Natural killer cell (primary cell): Measurements from ENCODE around the gene BLACAT1. TPM values are rescaled to one million over a fixed set of nuclear protein-coding genes. Genes with fewer than 3 reads are reported as not detected.

ENCODE experiments used
- ATAC-seq, 3 donors: fragments of 150-1000 bp in 2 of 3; fragments of 200-7000 bp in 1 of 3; cut with Tn5 transposase; 1 replicate in 1 of 3; 2 replicates in 2 of 3; pipeline ENCODE4 v1.10.0; 2021; ENCODE audit warnings: mild to moderate bottlenecking in 2 of 3, moderate library complexity in 2 of 3
- DNase-seq, 2 donors: peaks; one replicate each; pipeline versions ENCODE4 v3.0.0 to v3.0.0-alpha.2; 2013 to 2021; ENCODE audit warnings: mixed read lengths in 1 of 2
- H3K27ac ChIP-seq: one replicate; pipeline ENCODE4 v1.5.1; 2013; ENCODE audit warnings: mild to moderate bottlenecking, low read length
- H3K27me3 ChIP-seq: one replicate; pipeline ENCODE4 v1.6.1; 2013; ENCODE audit warnings: low read length; ENCODE audit not compliant: control insufficient read depth, insufficient read depth
- H3K36me3 ChIP-seq: one replicate; pipeline ENCODE4 v1.6.1; 2013; ENCODE audit warnings: low read length; ENCODE audit not compliant: control insufficient read depth, insufficient read depth
- H3K4me1 ChIP-seq: one replicate; pipeline ENCODE4 v1.6.1; 2013; ENCODE audit warnings: low read length; ENCODE audit not compliant: control insufficient read depth, insufficient read depth
- H3K4me3 ChIP-seq: one replicate; pipeline ENCODE4 v1.5.1; 2013; ENCODE audit warnings: low read length
- H3K9me3 ChIP-seq: one replicate; pipeline ENCODE4 v1.6.1; 2013; ENCODE audit warnings: low read length; ENCODE audit not compliant: control insufficient read depth, insufficient read depth
- H3K27ac Mint-ChIP-seq, 2 donors: one replicate each; pipeline ENCODE4 v1.8.0; 2022; ENCODE audit warnings: mild to moderate bottlenecking in 2 of 2, mixed read lengths in 2 of 2, moderate library complexity in 1 of 2
- H3K27me3 Mint-ChIP-seq, 2 donors: one replicate each; pipeline ENCODE4 v1.8.0; 2022; ENCODE audit warnings: low read depth in 2 of 2, mixed read lengths in 2 of 2
- H3K36me3 Mint-ChIP-seq: one replicate; pipeline ENCODE4 v1.8.0; 2022; ENCODE audit warnings: mixed read lengths
- H3K4me1 Mint-ChIP-seq, 2 donors: one replicate each; pipeline ENCODE4 v1.8.0; 2022; ENCODE audit warnings: mixed read lengths in 2 of 2
- H3K4me3 Mint-ChIP-seq: one replicate; pipeline ENCODE4 v1.8.0; 2022; ENCODE audit warnings: mild to moderate bottlenecking, moderate library complexity, mixed read lengths
- H3K9me3 Mint-ChIP-seq, 2 donors: one replicate each; pipeline ENCODE4 v1.8.0; 2022; ENCODE audit warnings: mixed read lengths in 2 of 2
- WGBS: methylation state at CpG from one replicate; pipeline ENCODE4 v1.1.7; 2013; ENCODE audit warnings: missing lambda C conversion rate; ENCODE audit not compliant: insufficient coverage; 5-methylcytosine and 5-hydroxymethylcytosine counted together
- intact Hi-C: fragments of 100-400 bp; cut with micrococcal nuclease; formaldehyde crosslinking; loops from one replicate; pipeline ENCODE4 v1.14.2; 2022
- total RNA-seq, 4 donors: library from RNA; stranded (reverse); fragments of 120-200 nt in 1 of 4; gene quantifications; one replicate each; pipeline versions ENCODE4 v1.2.3 to v1.2.4, GENCODE V29; 2013 to 2022
- TF ChIP-seq, protein P1 (sequence below): fragments of 200-600 bp; IDR thresholded peaks from one replicate; pipeline ENCODE4 v1.8.0; 2022; ENCODE audit warnings: antibody characterized with exemption

Gene BLACAT1
- total RNA-seq, 3 donors from 2014 or later (not counting 1 experiment from before 2014, with no cell fraction given) = 0.09 to 0.13 TPM; not detected in 1

DNA sequence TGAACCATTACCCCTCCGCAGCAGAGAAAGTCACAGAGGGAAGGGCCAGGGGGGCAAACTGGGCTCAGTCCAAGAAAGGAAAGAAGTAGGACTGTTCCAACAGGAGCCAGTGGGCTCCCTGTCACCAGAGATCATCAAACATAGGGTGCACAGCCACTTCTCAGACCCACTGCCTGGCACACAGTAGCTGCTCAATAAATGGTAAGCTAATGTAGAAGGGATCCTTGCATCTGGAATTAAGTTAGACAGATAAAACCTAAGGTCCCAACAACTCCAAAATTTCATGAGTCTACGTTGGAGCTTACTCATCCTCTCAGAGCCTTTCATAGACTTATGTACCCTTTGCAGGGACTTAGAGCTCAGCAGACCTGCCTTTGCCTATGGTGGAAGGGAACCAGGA is 3.5 kb downstream of the BLACAT1 start:
- Histone ChIP-seq H3K36me3 (no peaks in the 10 kb centered on the region), H3K9me3 (no peaks in the 10 kb centered on the region), H3K4me1 (peaks cover 31% of the 10 kb centered on the region), H3K27me3 (peaks cover 33% of the 10 kb centered on the region), H3K27ac (no peak overlapping the region), H3K4me3 (no peak overlapping the region)
- intact Hi-C loops = no loop called here
- H3K4me1 Mint-ChIP-seq = peaks cover 7 to 14% of the 10 kb centered on the region in 2 donors
- ATAC-seq (no peak), DNase-seq (no peak)
- no peaks in the 10 kb centered on the region for H3K9me3 Mint-ChIP-seq
- 96% methylated on average over 1 of the region's 2 CpGs for WGBS
- TF ChIP-seq, protein P1, sequence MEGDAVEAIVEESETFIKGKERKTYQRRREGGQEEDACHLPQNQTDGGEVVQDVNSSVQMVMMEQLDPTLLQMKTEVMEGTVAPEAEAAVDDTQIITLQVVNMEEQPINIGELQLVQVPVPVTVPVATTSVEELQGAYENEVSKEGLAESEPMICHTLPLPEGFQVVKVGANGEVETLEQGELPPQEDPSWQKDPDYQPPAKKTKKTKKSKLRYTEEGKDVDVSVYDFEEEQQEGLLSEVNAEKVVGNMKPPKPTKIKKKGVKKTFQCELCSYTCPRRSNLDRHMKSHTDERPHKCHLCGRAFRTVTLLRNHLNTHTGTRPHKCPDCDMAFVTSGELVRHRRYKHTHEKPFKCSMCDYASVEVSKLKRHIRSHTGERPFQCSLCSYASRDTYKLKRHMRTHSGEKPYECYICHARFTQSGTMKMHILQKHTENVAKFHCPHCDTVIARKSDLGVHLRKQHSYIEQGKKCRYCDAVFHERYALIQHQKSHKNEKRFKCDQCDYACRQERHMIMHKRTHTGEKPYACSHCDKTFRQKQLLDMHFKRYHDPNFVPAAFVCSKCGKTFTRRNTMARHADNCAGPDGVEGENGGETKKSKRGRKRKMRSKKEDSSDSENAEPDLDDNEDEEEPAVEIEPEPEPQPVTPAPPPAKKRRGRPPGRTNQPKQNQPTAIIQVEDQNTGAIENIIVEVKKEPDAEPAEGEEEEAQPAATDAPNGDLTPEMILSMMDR = no peak
- H3K4me3 Mint-ChIP-seq = no peak overlapping the region
- peaks cover 37 to 42% of the 10 kb centered on the region in 2 donors for H3K27me3 Mint-ChIP-seq
- no peaks in the 10 kb centered on the region for H3K36me3 Mint-ChIP-seq
- no peak overlapping the region for H3K27ac Mint-ChIP-seq

DNA sequence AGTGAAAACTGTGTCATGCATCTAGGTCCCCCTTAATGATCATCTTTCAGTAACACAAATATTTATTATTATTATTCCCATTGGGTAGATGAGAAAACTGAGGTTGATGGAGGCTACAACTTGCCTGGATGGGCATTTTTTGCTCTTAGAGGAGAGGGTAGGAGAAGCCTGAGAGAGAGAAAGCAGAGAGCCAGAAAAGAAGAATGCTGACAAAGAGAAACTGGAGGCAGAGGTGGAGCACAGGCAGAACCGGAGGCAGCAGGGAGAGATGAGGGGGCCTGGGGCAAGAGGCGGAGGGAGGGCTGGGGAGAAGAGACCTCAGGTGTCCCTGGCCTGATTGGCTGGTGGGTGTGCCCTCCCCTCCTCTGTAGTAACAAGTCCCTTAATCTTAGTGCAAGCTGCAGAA is 4.1 kb downstream of the BLACAT1 start:
- H3K27ac ChIP-seq = no peak overlapping the region
- no peak overlapping the region for H3K4me3 Mint-ChIP-seq
- H3K36me3 Mint-ChIP-seq = no peaks in the 10 kb centered on the region
- peaks cover 6 to 13% of the 10 kb centered on the region in 2 donors for H3K4me1 Mint-ChIP-seq
- DNase-seq (no peak), ATAC-seq (no peak)
- no peaks in the 10 kb centered on the region for H3K9me3 ChIP-seq
- no peak overlapping the region for H3K27ac Mint-ChIP-seq
- peaks cover 33% of the 10 kb centered on the region for H3K27me3 ChIP-seq
- 78% methylated on average over 2 of the region's 2 CpGs for WGBS
- TF ChIP-seq, protein P1 = no peak
- no peaks in the 10 kb centered on the region for H3K36me3 ChIP-seq
- peaks cover 36 to 42% of the 10 kb centered on the region in 2 donors for H3K27me3 Mint-ChIP-seq
- H3K4me3 ChIP-seq = no peak overlapping the region
- no peaks in the 10 kb centered on the region for H3K9me3 Mint-ChIP-seq
- peaks cover 26% of the 10 kb centered on the region for H3K4me1 ChIP-seq
- intact Hi-C loops = no loop called here

- Histone ChIP-seq H3K9me3 (no peaks in the 10 kb centered on the region), H3K27ac (no peak overlapping the region), H3K4me1 (peaks cover 21% of the 10 kb centered on the region), H3K4me3 (no peak overlapping the region), H3K27me3 (peaks cover 29% of the 10 kb centered on the region), H3K36me3 (no peaks in the 10 kb centered on the region)
- Mint-ChIP-seq H3K9me3 (no peaks in the 10 kb centered on the region), H3K27ac (no peak overlapping the region), H3K36me3 (no peaks in the 10 kb centered on the region), H3K27me3 (peaks cover 31 to 38% of the 10 kb centered on the region in 2 donors), H3K4me3 (no peak overlapping the region), H3K4me1 (peaks cover 6 to 8% of the 10 kb centered on the region in 2 donors)
- intact Hi-C loops = no loop called here
- TF ChIP-seq, protein P1 = no peak
- ATAC-seq = no peak
- 71% methylated on average over 5 of the region's 5 CpGs for WGBS
- no peak for DNase-seq
Measured at GRCh38 chr1:205451202-205451601, 4.6 kb downstream of the BLACAT1 start.

DNA sequence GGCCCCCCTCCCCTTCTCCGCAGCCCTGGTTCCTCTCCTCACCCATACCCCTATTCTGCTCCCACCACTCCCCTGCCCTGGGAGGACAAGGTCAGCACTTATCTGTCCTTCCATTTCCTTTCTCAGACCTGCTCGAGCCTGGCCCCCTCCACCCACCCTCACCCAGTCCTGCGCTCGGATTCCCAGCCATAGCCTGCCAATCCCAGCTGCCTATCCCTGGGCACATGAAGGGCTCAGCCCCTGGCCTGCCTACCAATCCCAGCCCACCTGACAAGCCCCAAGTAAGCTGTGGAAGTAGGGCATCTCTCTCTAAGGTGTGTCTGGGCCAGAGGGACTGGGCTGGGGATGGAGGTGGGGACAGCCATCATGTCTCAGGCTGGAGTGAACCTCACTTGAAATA is 5.4 kb downstream of the BLACAT1 start:
- Mint-ChIP-seq H3K36me3 (no peaks in the 10 kb centered on the region), H3K4me1 (peaks cover 0 to under 1% of the 10 kb centered on the region in 2 donors), H3K27ac (no peak overlapping the region), H3K9me3 (no peaks in the 10 kb centered on the region), H3K4me3 (no peak overlapping the region), H3K27me3 (peaks cover 23 to 33% of the 10 kb centered on the region in 2 donors)
- H3K4me1 ChIP-seq = peaks cover 14% of the 10 kb centered on the region
- no peaks in the 10 kb centered on the region for H3K9me3 ChIP-seq
- peaks cover 21% of the 10 kb centered on the region for H3K27me3 ChIP-seq
- intact Hi-C loops = no loop called here
- no peak overlapping the region for H3K27ac ChIP-seq
- TF ChIP-seq, protein P1 = no peak
- no peak for DNase-seq
- H3K36me3 ChIP-seq = no peaks in the 10 kb centered on the region
- 86% methylated on average over 4 of the region's 4 CpGs for WGBS
- no peak for ATAC-seq
- H3K4me3 ChIP-seq = no peak overlapping the region
